Measurements from ENCODE around the gene BTNL9. TPM values are rescaled to one million over a fixed set of nuclear protein-coding genes. Genes with fewer than 3 reads are reported as not detected.
"Not testable (repeated sequence)": the region's sequence is repeated elsewhere in the genome, so short reads cannot be mapped to it uniquely, and the experiment has no call there.

BTNL9 gene
- total RNA-seq, 1 experiment from 2014 or later, result not detected

DNA sequence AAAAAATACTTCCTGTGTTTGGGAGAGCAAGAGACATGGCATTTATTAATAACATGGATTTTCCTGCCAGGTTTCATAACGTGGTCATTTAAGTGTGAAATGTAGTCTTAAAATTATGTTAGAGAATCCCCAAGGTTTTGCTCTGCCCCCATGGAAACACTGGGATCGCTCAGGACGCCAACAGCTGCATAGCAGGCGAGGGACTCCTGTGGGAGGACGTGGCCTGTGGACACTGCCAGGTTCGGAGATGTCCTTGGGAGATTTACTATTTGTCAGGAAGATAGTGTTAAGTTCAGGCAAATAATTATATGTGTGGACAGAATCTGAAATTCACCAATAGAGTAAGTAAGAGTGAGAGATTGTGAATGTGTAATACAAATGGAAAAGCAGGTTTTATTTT is 977 bp downstream of the BTNL9 start:
- in situ Hi-C loops (cut with HindIII; ENCODE audit: low pct_unique_long_range_greater_than_20kb, low sequenced_read_pairs), result no loop called here

DNA sequence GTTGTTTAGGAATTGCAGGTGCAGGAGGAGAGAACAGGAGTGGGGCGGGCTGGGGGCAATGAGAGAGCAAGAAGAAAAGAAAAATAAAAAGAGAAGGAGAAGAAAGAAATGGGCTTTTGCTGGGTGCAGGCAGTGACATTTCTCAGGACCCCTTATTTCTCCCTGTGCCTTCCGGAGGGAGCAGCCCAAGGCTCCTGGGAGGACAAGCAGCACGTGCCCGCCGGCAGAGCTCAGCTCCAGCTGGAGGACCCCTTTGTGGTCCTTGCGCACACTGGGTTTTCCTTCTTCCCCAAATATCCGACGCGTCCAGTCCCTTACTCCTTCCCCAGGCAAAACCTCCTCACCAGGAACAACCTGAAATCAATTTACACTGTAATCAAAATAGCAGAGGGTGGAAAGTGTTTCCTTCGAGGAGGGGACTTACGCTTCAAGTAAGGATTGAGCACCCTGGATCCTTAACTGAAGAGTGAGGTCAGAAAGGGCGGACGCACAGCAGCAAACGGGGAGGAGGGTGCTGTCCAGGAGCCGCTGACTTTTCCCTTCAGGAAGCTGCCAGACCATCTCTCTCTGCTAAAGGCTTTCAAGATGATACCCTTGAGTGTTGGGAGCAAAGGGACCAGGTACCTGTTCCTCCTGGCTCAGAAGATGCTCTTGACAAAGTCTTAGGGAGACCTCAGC is 2.1 kb downstream of the BTNL9 start:
- no peak for DNase-seq (ENCODE audit: low read depth)
- in situ Hi-C loops (cut with HindIII; ENCODE audit: low pct_unique_long_range_greater_than_20kb, low sequenced_read_pairs), result no loop called here

More for the DNA sequence above, 977 bp downstream of the BTNL9 start:
- DNase-seq (ENCODE audit: low read depth), result no peak

DNA sequence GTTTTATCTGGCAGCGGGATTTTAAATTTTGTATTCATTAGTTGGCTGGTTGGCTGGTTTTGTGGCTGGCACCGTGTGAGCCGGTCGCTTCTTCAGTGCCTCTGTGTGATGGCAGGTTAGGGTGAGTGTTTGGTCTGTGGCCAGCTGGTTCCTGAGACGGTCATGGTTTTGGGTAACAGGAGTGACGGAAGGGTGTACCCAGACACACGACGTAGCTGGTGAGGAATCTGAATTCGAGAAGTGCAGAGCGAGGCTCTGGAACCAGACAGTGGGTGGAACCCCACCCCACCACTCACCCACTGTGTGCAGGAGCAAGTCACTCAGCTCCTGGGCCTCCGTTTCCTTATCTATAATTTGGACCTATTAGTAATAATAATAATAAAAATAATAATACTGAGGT is 2.7 kb downstream of the BTNL9 start:
- in situ Hi-C loops (cut with HindIII; ENCODE audit: low pct_unique_long_range_greater_than_20kb, low sequenced_read_pairs), result no loop called here
- no peak for DNase-seq (ENCODE audit: low read depth)

DNA sequence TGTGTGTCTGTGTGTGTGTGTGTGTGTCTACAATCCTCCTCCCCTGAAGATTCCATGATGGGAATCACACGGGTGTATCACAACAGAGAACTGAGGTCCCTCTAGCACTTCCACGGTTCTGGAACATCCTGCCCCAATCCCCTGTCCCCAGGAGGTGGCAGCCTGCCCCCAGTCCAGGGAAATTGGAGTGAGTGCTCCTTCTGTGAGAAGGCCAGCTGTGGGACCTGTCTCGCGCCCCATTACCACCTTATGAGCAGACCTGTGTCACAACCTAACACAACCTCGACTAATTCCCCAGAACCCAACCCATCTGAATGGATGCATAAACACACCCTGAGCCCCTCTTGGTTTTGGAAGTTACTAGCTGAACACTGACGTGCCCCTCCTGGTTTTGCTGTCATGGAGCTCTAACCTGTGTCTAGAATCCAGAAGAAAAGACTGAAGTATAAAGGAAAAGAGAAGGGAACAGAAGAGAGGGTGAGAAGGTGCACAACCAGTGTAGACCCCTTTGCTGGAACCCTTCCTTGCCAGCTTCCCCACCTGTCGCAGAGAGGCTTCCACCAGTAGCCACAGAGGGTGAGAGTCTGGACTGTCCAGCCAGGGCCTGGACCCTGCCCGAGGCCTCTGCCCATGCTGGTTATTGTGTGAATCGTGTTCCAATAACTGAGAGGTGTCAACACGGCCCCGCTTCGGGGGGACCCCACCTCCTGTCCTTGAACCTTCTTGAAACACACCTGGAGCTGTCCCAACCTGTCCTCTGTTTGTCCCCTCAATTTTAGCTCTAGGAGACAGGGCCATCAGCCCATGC is 3.4 kb downstream of the BTNL9 start:
- in situ Hi-C loops (cut with HindIII; ENCODE audit: low pct_unique_long_range_greater_than_20kb, low sequenced_read_pairs), result no loop called here
- DNase-seq (ENCODE audit: low read depth), result no peak

DNA sequence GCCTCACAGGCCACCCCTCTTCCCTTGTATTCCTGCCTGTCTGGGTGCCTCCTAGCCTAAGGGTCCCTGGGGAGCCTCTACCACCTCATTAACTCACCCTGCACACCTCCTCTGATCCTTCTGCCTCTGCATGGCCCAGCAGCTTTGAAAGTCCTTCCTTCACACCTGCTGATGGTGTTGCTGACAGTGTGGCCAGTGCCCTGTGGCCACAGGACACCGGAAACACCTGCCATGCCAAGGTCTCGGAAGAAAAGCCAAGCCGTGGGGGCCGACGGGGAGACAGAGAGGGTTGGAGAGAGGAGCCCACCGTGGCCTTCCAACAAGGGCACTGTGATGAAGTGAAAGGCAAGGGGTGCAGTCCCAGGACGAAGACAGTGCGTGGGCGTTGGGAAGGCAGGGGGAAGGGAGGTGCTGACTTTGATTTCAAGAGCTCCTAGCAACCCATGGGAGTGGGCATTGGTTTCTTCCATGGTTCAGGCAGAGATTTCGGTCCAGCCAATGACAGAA is 4.1 kb downstream of the BTNL9 start:
- DNase-seq (ENCODE audit: low read depth), result no peak

DNA sequence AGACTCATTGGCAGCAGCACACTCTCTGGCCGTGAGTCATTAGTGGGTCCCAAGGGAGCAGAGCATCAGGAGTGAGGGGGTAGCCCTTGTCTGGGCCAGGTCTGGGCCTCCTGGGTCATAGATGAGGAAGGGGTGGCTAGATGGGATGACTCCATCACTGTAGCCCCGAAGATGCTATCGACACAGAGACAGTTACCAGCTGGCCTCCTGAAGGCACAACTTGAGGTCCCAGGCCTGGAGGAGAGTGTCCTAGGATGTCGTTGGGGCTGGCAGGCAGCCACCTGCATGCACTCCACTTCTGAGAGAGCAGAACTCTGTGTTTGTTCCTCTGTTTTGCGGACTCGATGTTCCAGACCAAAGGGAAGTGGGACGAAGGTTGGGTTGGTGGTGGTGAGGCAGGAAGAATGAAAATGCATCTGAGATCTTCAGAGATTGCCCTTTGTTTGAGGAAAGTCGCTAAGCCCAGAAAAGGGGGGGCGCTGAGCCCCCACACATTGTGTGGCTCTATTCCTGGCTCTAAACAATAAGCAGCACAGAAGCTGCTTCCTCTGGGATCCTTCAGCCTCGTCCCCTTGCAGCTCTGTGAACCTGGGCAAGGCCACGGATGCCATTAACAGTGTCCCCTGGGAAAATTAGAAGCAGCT is 4.7 kb downstream of the BTNL9 start:
- in situ Hi-C loops (cut with HindIII; ENCODE audit: low pct_unique_long_range_greater_than_20kb, low sequenced_read_pairs), result no loop called here
- no peak for DNase-seq (ENCODE audit: low read depth)

More for the DNA sequence above, 4.1 kb downstream of the BTNL9 start:
- in situ Hi-C loops (cut with HindIII; ENCODE audit: low pct_unique_long_range_greater_than_20kb, low sequenced_read_pairs), result no loop called here

DNA sequence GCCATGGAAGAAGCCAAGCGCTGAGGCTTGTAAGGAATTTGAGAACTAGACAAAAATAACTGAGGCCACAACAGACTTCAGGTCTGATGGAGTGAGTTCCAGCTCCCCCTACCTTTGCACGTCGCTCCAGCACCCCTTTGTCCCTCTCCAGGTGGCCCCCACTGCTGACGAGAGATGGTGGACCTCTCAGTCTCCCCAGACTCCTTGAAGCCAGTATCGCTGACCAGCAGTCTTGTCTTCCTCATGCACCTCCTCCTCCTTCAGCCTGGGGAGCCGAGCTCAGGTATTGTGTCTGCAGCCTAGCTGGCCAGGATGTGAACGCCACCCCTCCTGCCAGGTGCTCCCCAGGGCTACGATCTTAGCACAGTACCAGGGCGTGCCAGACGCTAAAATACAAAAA is 5.2 kb downstream of the BTNL9 start:
- in situ Hi-C loops (cut with HindIII; ENCODE audit: low pct_unique_long_range_greater_than_20kb, low sequenced_read_pairs), result no loop called here
- DNase-seq (ENCODE audit: low read depth), result no peak

DNA sequence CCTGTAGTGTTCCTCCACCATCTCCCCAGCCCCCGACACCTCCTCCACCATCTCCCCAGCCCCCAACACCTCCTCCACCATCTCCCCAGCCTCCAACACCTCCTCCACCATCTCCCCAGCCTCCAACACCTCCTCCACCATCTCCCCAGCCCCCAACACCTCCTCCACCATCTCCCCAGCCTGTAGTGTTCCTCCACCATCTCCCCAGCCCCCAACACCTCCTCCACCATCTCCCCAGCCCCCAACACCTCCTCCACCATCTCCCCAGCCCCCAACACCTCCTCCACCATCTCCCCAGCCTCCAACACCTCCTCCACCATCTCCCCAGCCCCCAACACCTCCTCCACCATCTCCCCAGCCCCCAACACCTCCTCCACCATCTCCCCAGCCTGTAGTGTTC is 5.8 kb downstream of the BTNL9 start:
- in situ Hi-C loops (cut with HindIII; ENCODE audit: low pct_unique_long_range_greater_than_20kb, low sequenced_read_pairs), result not testable (repeated sequence)

DNA sequence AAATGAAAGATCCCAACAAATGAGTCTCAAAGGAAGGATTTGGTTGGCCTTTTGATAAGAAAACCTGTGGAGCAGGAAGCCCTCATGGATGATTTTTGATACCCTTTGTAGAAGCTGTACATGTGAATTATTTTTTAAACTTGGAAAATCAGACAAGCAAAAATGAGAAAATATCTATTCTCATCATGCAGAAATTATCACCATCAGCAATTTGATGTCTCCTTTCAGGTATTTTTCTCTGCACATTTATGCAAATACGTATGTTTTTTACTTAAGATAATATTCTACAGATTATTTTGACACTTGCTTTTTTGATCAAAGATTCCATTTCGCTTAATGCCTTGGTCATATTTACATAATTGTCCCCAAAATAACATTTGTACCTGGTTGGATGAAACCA is 7.2 kb downstream of the BTNL9 start:
- DNase-seq (ENCODE audit: low read depth), result no peak
- in situ Hi-C loops (cut with HindIII; ENCODE audit: low pct_unique_long_range_greater_than_20kb, low sequenced_read_pairs), result no loop called here

More for the DNA sequence above, 5.8 kb downstream of the BTNL9 start:
- not testable (repeated sequence) for DNase-seq (ENCODE audit: low read depth)

DNA sequence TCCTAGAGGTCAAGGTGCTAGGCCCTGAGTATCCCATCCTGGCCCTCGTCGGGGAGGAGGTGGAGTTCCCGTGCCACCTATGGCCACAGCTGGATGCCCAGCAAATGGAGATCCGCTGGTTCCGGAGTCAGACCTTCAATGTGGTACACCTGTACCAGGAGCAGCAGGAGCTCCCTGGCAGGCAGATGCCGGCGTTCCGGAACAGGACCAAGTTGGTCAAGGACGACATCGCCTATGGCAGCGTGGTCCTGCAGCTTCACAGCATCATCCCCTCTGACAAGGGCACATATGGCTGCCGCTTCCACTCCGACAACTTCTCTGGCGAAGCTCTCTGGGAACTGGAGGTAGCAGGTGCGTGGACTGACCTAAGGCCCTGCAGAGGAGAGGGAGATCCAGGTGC is 7.9 kb downstream of the BTNL9 start:
- in situ Hi-C loops (cut with HindIII; ENCODE audit: low pct_unique_long_range_greater_than_20kb, low sequenced_read_pairs), result no loop called here
- DNase-seq (ENCODE audit: low read depth), result no peak

DNA sequence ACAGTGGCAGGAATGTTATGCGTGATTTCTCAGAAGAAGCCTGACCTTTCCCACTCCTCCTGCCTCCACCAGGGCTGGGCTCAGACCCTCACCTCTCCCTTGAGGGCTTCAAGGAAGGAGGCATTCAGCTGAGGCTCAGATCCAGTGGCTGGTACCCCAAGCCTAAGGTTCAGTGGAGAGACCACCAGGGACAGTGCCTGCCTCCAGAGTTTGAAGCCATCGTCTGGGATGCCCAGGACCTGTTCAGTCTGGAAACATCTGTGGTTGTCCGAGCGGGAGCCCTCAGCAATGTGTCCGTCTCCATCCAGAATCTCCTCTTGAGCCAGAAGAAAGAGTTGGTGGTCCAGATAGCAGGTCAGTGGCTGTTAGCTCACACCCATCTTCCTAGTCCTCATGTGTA is 9.9 kb downstream of the BTNL9 start:
- no peak for DNase-seq (ENCODE audit: low read depth)
- in situ Hi-C loops (cut with HindIII; ENCODE audit: low pct_unique_long_range_greater_than_20kb, low sequenced_read_pairs), result no loop called here

DNA sequence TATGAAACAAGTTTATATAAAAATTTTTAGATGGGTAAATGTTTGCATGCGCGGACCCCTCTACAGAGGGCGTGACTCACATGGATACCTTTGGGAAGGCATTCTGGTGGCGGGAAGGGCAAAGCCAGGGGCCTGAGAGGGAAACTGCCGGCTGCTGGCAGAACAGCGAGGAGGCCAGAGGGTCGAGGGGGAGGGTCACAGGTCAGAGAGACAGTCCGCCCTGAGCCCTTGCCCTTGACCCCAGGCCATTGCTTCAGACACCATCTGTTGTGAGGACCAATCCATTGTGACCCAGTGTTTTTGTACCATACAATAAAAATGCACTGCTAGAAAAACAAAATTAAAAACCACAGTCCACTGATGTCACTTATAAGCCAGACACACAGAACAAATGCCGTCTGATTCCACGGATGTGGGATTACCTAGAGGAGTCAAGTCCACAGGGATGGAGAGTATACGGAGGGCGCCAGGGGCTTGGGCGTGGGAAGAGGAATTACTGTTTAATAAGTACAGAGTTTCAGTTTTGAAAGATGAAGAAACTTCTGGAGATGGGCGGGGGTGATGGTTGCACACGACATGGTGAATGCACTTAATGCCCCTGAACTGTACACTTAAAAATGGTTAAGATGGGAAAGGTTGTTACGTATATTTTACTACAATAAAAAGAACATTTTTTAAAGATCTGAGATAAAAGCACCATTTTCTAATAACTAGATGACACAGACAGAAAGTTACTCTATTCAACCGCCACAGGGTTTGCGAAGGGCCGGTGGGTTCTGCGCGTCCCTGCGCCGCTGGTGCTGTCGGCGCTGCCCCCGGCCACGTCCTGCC is 12.0 kb downstream of the BTNL9 start:
- in situ Hi-C loops (cut with HindIII; ENCODE audit: low pct_unique_long_range_greater_than_20kb, low sequenced_read_pairs), result no loop called here
- no peak for DNase-seq (ENCODE audit: low read depth)

DNA sequence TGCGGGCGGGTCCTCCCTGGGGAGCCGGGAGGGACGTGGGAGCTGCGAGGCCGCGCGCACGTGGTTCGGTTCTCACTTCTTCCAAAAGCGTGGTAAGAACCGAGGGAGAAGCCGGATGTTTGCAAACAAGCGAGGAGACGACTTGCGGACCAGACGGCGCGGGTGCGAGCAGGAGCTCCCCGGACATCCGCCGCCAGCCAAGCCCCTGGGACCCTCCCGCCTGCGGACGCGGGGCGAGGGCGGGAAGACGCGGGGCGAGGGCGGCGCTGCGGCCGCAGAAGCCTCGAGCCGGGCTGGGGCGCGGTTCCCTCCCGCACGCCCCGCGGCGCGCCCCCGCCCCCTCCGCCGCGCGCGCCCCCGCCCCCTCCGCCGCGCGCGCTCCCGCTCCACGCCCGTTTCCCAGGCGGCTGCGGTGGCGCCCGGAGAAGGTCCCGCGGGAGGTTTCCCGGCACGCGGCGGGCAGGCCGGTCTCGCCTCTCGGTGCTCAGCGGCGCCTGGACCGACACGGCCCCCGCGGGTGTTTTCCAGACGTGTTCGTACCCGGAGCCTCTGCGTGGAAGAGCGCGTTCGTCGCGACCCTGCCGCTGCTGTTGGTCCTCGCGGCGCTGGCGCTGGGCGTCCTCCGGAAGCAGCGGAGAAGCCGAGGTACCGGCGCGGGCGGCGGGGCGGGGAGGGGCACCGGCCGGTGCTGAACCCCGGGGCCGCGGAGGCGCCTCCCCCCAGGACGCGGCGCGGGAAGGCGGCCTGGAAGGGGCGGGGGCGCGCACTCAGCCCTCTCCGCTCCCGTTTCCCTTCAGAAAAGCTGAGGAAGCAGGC is 12.8 kb downstream of the BTNL9 start:
- in situ Hi-C loops (cut with HindIII; ENCODE audit: low pct_unique_long_range_greater_than_20kb, low sequenced_read_pairs), result no loop called here
- DNase-seq (ENCODE audit: low read depth), result no peak

DNA sequence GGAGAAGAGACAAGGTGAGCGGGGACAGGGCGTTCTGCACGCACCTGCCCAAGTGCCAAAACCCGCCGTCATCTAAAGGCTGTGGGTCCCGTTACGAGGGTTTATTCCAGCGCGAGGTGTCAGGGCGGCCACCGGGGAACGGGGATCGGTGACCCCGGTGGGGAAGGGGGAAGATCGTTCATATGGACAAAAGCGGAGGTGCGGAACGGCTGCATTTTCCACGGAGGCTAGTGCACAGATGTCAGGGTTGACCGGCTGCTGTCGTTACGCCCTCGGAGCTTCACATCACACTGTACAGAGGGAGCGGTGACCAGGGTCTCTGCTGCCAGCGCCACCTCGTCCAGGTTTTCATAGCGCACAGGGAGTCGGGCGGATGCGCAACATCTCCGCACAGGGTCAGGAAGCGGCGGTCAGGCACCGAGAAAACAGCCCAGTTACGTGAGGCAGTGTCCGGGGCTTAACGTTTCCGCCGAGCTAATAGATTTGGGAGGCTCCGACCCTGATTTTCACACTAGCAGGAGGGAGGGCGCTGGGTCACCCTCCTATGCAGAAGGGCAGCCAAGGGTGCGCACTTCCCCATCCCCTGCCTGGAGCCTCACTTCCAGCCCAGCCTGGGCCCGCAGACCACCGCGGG is 13.5 kb downstream of the BTNL9 start:
- no peak for DNase-seq (ENCODE audit: low read depth)
- in situ Hi-C loops (cut with HindIII; ENCODE audit: low pct_unique_long_range_greater_than_20kb, low sequenced_read_pairs), result no loop called here

DNA sequence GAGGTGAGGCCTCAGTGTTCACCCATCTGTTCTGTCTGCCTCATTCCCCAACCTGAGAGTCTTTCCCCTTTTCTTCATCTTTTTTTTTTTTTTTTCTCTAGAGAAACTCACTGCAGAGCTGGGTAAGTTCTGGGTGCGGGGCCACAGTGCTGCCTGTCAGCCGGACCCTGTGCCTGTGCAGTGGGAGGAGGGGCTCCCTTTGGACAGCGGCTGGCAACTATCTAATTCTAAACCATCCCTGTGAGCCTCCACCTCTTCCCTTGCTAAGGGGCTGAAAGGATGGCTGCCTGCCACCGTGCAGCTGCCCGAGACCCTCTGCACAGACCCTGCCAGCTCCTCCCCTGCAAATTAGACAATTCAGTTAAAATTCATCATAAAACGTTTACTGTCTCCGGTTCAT is 14.1 kb downstream of the BTNL9 start:
- in situ Hi-C loops (cut with HindIII; ENCODE audit: low pct_unique_long_range_greater_than_20kb, low sequenced_read_pairs), result no loop called here
- no peak for DNase-seq (ENCODE audit: low read depth)

DNA sequence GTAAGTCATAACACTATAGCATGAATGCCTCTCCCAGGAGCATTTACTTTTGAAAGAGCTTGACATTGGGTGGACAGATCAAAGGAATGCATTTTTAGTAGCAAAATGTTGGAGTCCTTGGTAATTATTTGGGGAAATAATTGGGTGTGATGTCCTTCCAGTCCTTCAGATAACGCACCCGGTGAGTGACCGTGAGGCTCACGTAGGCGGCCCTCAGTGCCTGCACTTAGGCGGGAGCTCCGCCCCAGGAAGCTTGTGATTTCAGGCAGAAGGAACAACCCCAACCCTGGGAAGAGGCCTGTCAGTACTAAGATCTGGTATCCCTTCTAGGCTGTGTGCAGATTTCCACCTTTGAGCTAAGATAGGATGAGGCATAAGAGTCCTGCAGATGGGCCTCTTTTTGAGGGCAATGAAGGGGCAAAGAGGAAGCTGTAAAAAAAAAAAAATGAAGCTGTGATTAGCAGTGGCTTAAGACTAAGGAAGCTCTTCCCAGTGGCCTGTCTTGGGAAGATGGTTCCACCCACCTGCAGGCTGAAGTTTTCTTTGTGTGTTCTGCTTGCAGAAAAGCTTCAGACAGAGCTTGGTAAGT is 14.9 kb downstream of the BTNL9 start:
- in situ Hi-C loops (cut with HindIII; ENCODE audit: low pct_unique_long_range_greater_than_20kb, low sequenced_read_pairs), result no loop called here
- no peak for DNase-seq (ENCODE audit: low read depth)

DNA sequence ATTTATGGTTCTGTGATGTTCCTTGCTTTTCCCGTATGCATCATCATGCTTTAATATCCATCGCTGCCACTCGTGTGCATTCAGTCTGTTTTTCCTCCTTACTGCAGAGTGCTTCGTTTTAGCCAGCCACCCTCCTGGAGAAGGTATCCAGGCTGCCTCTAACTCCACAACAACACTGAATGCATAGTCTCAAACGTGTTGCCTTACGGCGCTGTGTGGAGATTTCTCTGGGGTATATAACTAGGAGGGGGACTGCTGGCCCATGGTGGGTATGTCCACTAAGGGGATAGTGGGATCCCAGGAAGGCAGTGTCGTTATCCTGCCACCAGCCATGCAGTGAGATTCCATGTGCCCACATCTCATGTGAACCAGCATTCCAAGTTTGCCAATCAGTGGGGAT is 16.4 kb downstream of the BTNL9 start:
- no peak for DNase-seq (ENCODE audit: low read depth)

More for the DNA sequence above, 16.4 kb downstream of the BTNL9 start:
- in situ Hi-C loops (cut with HindIII; ENCODE audit: low pct_unique_long_range_greater_than_20kb, low sequenced_read_pairs), result no loop called here

All from Caki2 (cell line).